IMR-90 (cell line): Measurements from ENCODE around the gene RASSF4.

Experiments used
- CEBPB ChIP-seq: IDR thresholded peaks from 2 replicates; pipeline ENCODE4 v1.6.1; 2012; ENCODE audit warnings: low read depth, low read length, improper control_type of control experiment
- CTCF ChIP-seq: conservative IDR thresholded peaks from 2 replicates; pipeline ENCODE4 v1.5.1; 2012; ENCODE audit warnings: mild to moderate bottlenecking, low read depth, low read length, improper control_type of control experiment
- ELK1 ChIP-seq: fragments of 150-350 bp; IDR thresholded peaks from 2 replicates; pipeline ENCODE4 v1.6.1; 2016; ENCODE audit warnings: low read depth, mild to moderate bottlenecking, low read length, moderate library complexity, borderline replicate concordance
- FOS ChIP-seq: fragments of 150-350 bp; IDR thresholded peaks from 2 replicates; pipeline ENCODE4 v1.6.1; 2016; ENCODE audit warnings: low read depth, low read length
- MAFK ChIP-seq: IDR thresholded peaks from 2 replicates; pipeline ENCODE4 v1.6.1; 2012; ENCODE audit warnings: low read depth, low read length, improper control_type of control experiment
- MAZ ChIP-seq: IDR thresholded peaks from 2 replicates; pipeline ENCODE4 v1.6.1; 2012; ENCODE audit warnings: low read depth, mild to moderate bottlenecking, low read length, improper control_type of control experiment, moderate library complexity, borderline replicate concordance
- POLR2A ChIP-seq: IDR thresholded peaks from 2 replicates; pipeline ENCODE4 v1.6.1; 2012; ENCODE audit warnings: mild to moderate bottlenecking, low read depth, low read length
- RAD21 ChIP-seq: IDR thresholded peaks from 2 replicates; pipeline ENCODE4 v1.6.1; 2012; ENCODE audit warnings: low read length, improper control_type of control experiment
- RCOR1 ChIP-seq: IDR thresholded peaks from 2 replicates; pipeline ENCODE4 v1.6.1; 2012; ENCODE audit warnings: mild to moderate bottlenecking, low read length, improper control_type of control experiment; ENCODE audit not compliant: insufficient replicate concordance
- RFX5 ChIP-seq: IDR thresholded peaks from 2 replicates; pipeline ENCODE4 v1.8.0; 2012; ENCODE audit warnings: low read depth, mild to moderate bottlenecking, low read length, moderate library complexity
- SMC3 ChIP-seq: fragments of 150-350 bp; IDR thresholded peaks from 2 replicates; pipeline ENCODE4 v1.6.1; 2016; ENCODE audit warnings: low read depth, mild to moderate bottlenecking, antibody characterized with exemption, low read length, moderate library complexity
- TF ChIP-seq, protein P1 (sequence below): fragments of 150-350 bp; IDR thresholded peaks from 2 replicates; pipeline ENCODE4 v1.6.1; 2017; ENCODE audit warnings: mild to moderate bottlenecking, antibody characterized with exemption, low read length, low read depth

DNA sequence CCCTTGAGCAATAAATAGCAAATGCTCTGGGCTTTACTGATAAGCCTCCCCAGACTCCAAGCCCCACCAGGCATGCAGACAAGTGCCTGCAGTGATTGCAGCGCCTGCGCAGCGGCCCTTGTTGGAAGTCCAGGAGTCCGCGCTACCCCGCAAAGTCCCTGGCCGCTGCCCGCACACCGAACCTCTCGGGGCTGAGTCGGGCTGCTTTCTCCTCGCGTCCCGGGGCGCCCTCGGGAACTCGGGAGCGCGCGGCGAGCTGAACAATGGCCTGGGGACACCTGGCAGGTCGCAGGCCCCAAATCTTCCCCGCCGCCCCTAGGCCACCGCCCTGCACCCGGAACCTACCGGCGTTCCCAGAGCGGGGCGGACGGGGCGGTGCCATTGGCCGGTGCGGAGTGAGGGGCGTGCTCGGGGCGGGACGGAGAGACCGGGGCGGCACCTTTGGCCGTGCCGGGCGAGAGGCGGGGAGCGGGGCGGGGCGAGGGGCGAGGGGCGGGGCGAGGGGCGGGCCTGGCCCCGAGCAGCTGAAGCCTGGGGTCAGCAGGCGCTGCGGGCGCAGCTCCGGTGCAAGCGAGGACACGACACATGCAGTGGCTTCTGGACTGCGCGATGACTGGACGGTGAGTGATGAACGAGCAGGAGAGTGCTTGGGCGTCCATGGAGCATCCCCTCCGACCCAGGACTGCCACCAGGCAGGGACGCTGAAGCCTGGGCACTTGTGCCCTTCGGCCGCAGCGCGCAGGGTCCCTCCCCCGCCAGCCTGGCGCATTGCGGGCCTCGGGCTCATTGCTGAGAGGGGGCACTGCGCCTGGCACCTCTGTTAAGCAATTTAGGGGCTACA lies at the start of gene RASSF4:
- TF ChIP-seq CTCF, result no peak
- peak; percentile 43; the same call in 1 of the 2 replicates for TF ChIP-seq POLR2A
- TF ChIP-seq FOS, result no peak
- TF ChIP-seq RCOR1, result no peak
- TF ChIP-seq CEBPB, result peak; percentile 58; the same call in 1 of the 2 replicates
- TF ChIP-seq, protein P1, sequence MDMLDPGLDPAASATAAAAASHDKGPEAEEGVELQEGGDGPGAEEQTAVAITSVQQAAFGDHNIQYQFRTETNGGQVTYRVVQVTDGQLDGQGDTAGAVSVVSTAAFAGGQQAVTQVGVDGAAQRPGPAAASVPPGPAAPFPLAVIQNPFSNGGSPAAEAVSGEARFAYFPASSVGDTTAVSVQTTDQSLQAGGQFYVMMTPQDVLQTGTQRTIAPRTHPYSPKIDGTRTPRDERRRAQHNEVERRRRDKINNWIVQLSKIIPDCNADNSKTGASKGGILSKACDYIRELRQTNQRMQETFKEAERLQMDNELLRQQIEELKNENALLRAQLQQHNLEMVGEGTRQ, result no peak
- TF ChIP-seq SMC3, result no peak
- TF ChIP-seq MAZ, result peak; percentile 52; the same call in 1 of the 2 replicates
- no peak for TF ChIP-seq RFX5
- TF ChIP-seq MAFK, result no peak
- no peak for TF ChIP-seq RAD21
- no peak for TF ChIP-seq ELK1
